IMR-90 (cell line): ENCODE results near the gene NEDD4L. TPM values are rescaled to one million over a fixed set of nuclear protein-coding genes. Genes with fewer than 3 reads are reported as not detected.

Source experiments
- ATAC-seq: fragments of 200-7000 bp; cut with Tn5 transposase; 2 replicates; pipeline ENCODE4 v1.9.1; 2020; ENCODE audit warnings: low read depth, mild to moderate bottlenecking, moderate library complexity
- BruUV-seq: library from RNA; stranded (reverse); fragments of 400-500 nt; replicated peaks from 2 replicates; lab custom pipeline; 2021; lab: Mats Ljungman, UMichigan
- CTCF ChIA-PET: fragments of 300-600 bp; formaldehyde crosslinking; extraction: SDS; loops from one replicate; lab custom pipeline; 2021; ENCODE audit warnings: antibody characterized with exemption; lab: Yijun Ruan, JAX
- POLR2A ChIA-PET: fragments of 300-600 bp; sonication (Branson Sonifier 250); formaldehyde crosslinking; loops from one replicate; lab custom pipeline; 2022; ENCODE audit warnings: antibody characterized with exemption; ENCODE audit not compliant: unreplicated experiment; lab: Charles Lee
- DNase-seq: peaks from one replicate; pipeline ENCODE4 v3.0.0; 2013
- H2AFZ ChIP-seq: replicated peaks from 2 replicates; pipeline ENCODE3; 2013; ENCODE audit warnings: low read length, mild to moderate bottlenecking; ENCODE audit not compliant: poor library complexity
- H2AK5ac ChIP-seq: 2 replicates; pipeline ENCODE4 v1.6.1; 2013; ENCODE audit warnings: low read depth, low read length, inconsistent platforms
- H2AK9ac ChIP-seq: replicated peaks from 2 replicates; pipeline ENCODE3; 2013; ENCODE audit warnings: mild to moderate bottlenecking, low read depth, low read length, moderate library complexity; ENCODE audit not compliant: poor library complexity
- H2BK120ac ChIP-seq: 2 replicates; pipeline ENCODE4 v1.6.1; 2013; ENCODE audit warnings: low read depth, low read length, inconsistent platforms
- H2BK15ac ChIP-seq: 3 replicates; pipeline ENCODE4 v1.6.1; 2013; ENCODE audit warnings: low read depth, low read length, inconsistent platforms
- H2BK20ac ChIP-seq: 2 replicates; pipeline ENCODE4 v1.6.1; 2013; ENCODE audit warnings: low read depth, mild to moderate bottlenecking, inconsistent platforms, low read length, moderate library complexity
- H2BK5ac ChIP-seq: 2 replicates; pipeline ENCODE4 v1.6.1; 2013; ENCODE audit warnings: mild to moderate bottlenecking, low read depth, low read length, inconsistent platforms; ENCODE audit not compliant: poor library complexity, severe bottlenecking
- H3K14ac ChIP-seq: replicated peaks from 2 replicates; pipeline ENCODE4 v1.6.1; 2013; ENCODE audit warnings: low read depth, low read length, inconsistent platforms
- H3K18ac ChIP-seq: 2 replicates; pipeline ENCODE4 v1.6.1; 2013; ENCODE audit warnings: low read depth, low read length, control low read depth
- H3K23ac ChIP-seq: 2 replicates; pipeline ENCODE4 v1.6.1; 2013; ENCODE audit warnings: low read depth, low read length, inconsistent platforms
- H3K27ac ChIP-seq: 2 replicates; pipeline ENCODE4 v1.5.1; 2013; ENCODE audit warnings: mild to moderate bottlenecking, control low read depth, low read length; ENCODE audit not compliant: insufficient read depth
- H3K27me3 ChIP-seq: 2 replicates; pipeline ENCODE4 v1.6.1; 2013; ENCODE audit warnings: low read length; ENCODE audit not compliant: control insufficient read depth, insufficient read depth
- H3K36me3 ChIP-seq: 2 replicates; pipeline ENCODE4 v1.6.1; 2013; ENCODE audit warnings: low read length, mixed read lengths; ENCODE audit not compliant: control insufficient read depth, insufficient read depth
- H3K4ac ChIP-seq: 2 replicates; pipeline ENCODE4 v1.6.1; 2013; ENCODE audit warnings: low read depth, low read length, inconsistent platforms
- H3K4me1 ChIP-seq: 2 replicates; pipeline ENCODE4 v1.6.1; 2013; ENCODE audit warnings: low read length, mixed read lengths; ENCODE audit not compliant: control insufficient read depth, insufficient read depth
- H3K4me2 ChIP-seq: 2 replicates; pipeline ENCODE4 v1.6.1; 2013; ENCODE audit warnings: low read depth, mild to moderate bottlenecking, control low read depth, low read length, moderate library complexity
- H3K4me3 ChIP-seq: 2 replicates; pipeline ENCODE4 v1.5.1; 2013; ENCODE audit warnings: low read depth, mild to moderate bottlenecking, control low read depth, low read length, moderate library complexity; ENCODE audit not compliant: insufficient read depth
- H3K56ac ChIP-seq: 2 replicates; pipeline ENCODE4 v1.6.1; 2013; ENCODE audit warnings: low read length, inconsistent platforms; ENCODE audit not compliant: insufficient read depth; ENCODE audit errors: extremely low read depth
- H3K79me1 ChIP-seq, 2 experiments: 2 replicates each; pipeline ENCODE4 v1.6.1; 2013; ENCODE audit warnings: low read length in 2 of 2, inconsistent platforms in 1 of 2, low read depth in 1 of 2
- H3K9ac ChIP-seq: 2 replicates; pipeline ENCODE4 v1.6.1; 2013; ENCODE audit warnings: low read depth, low read length, control low read depth
- H3K9me1 ChIP-seq: 2 replicates; pipeline ENCODE4 v1.6.1; 2013; ENCODE audit warnings: low read length, inconsistent platforms; ENCODE audit not compliant: insufficient read depth
- H3K9me3 ChIP-seq: 2 replicates; pipeline ENCODE4 v1.6.1; 2013; ENCODE audit warnings: low read length; ENCODE audit not compliant: control insufficient read depth, insufficient read depth
- H4K20me1 ChIP-seq: 2 replicates; pipeline ENCODE4 v1.6.1; 2013; ENCODE audit warnings: low read length, inconsistent platforms; ENCODE audit not compliant: insufficient read depth
- H4K5ac ChIP-seq: 2 replicates; pipeline ENCODE4 v1.6.1; 2013; ENCODE audit warnings: mild to moderate bottlenecking, low read depth, low read length, control low read depth
- H4K8ac ChIP-seq, 2 experiments: 2 replicates each; pipeline ENCODE4 v1.6.1; 2013; ENCODE audit warnings: low read depth in 2 of 2, low read length in 2 of 2, control low read depth in 1 of 2, inconsistent platforms in 1 of 2
- H4K91ac ChIP-seq: 2 replicates; pipeline ENCODE4 v1.6.1; 2013; ENCODE audit warnings: low read depth, low read length, inconsistent platforms; ENCODE audit not compliant: insufficient read depth
- BHLHE40 ChIP-seq: fragments of 150-350 bp; IDR thresholded peaks from 2 replicates; pipeline ENCODE4 v1.6.1; 2016; ENCODE audit warnings: mild to moderate bottlenecking, low read depth, low read length
- CEBPB ChIP-seq: IDR thresholded peaks from 2 replicates; pipeline ENCODE4 v1.6.1; 2012; ENCODE audit warnings: low read depth, low read length, improper control_type of control experiment
- CHD1 ChIP-seq: IDR thresholded peaks from 2 replicates; pipeline ENCODE4 v1.6.1; 2012; ENCODE audit warnings: low read depth, low read length, improper control_type of control experiment
- ELK1 ChIP-seq: fragments of 150-350 bp; IDR thresholded peaks from 2 replicates; pipeline ENCODE4 v1.6.1; 2016; ENCODE audit warnings: low read depth, mild to moderate bottlenecking, low read length, moderate library complexity, borderline replicate concordance
- FOS ChIP-seq: fragments of 150-350 bp; IDR thresholded peaks from 2 replicates; pipeline ENCODE4 v1.6.1; 2016; ENCODE audit warnings: low read depth, low read length
- MAFK ChIP-seq: IDR thresholded peaks from 2 replicates; pipeline ENCODE4 v1.6.1; 2012; ENCODE audit warnings: low read depth, low read length, improper control_type of control experiment
- MAZ ChIP-seq: IDR thresholded peaks from 2 replicates; pipeline ENCODE4 v1.6.1; 2012; ENCODE audit warnings: low read depth, mild to moderate bottlenecking, low read length, improper control_type of control experiment, moderate library complexity, borderline replicate concordance
- MXI1 ChIP-seq: IDR thresholded peaks from 2 replicates; pipeline ENCODE4 v1.6.1; 2012; ENCODE audit warnings: low read depth, mild to moderate bottlenecking, low read length, moderate library complexity, borderline replicate concordance
- NFE2L2 ChIP-seq: fragments of 150-350 bp; IDR thresholded peaks from 2 replicates; pipeline ENCODE4 v1.6.1; 2016; ENCODE audit warnings: low read depth, mild to moderate bottlenecking, low read length
- POLR2A ChIP-seq: IDR thresholded peaks from 2 replicates; pipeline ENCODE4 v1.6.1; 2012; ENCODE audit warnings: mild to moderate bottlenecking, low read depth, low read length
- RCOR1 ChIP-seq: IDR thresholded peaks from 2 replicates; pipeline ENCODE4 v1.6.1; 2012; ENCODE audit warnings: mild to moderate bottlenecking, low read length, improper control_type of control experiment; ENCODE audit not compliant: insufficient replicate concordance
- RFX5 ChIP-seq: IDR thresholded peaks from 2 replicates; pipeline ENCODE4 v1.8.0; 2012; ENCODE audit warnings: low read depth, mild to moderate bottlenecking, low read length, moderate library complexity
- WGBS, 2 experiments: methylation state at CpG; one replicate each; pipeline versions ENCODE4 v1.1.5 to v1.1.7; 2013; ENCODE audit warnings: missing lambda C conversion rate in 2 of 2; ENCODE audit not compliant: insufficient read length in 1 of 2; ENCODE audit errors: extremely low coverage in 2 of 2; 5-methylcytosine and 5-hydroxymethylcytosine counted together
- dilution Hi-C: fragments of 300-500 bp; cut with HindIII; formaldehyde crosslinking; loops from one replicate; pipeline ENCODE4 v1.14.3; 2018; ENCODE audit warnings: low sequenced_read_pairs; ENCODE audit not compliant: unreplicated experiment
- in situ Hi-C: fragments of 300-500 bp; cut with MboI; formaldehyde crosslinking; loops from 3 replicates; pipeline ENCODE4 v1.14.3; 2019; ENCODE audit warnings: low sequenced_read_pairs, inconsistent platforms, mixed read lengths
- intact Hi-C: fragments of 100-400 bp; cut with micrococcal nuclease; formaldehyde crosslinking; loops from 2 replicates; pipeline ENCODE4 v1.10.0; 2022
- polyA plus RNA-seq, 3 experiments: library from polyadenylated mRNA; depleted of rRNA; stranded (reverse); fragments of >200 nt; gene quantifications; 2 replicates each; pipeline ENCODE4 v1.2.3, GENCODE V29; 2012; ENCODE audit warnings: low replicate concordance in 1 of 3
- total RNA-seq: library from RNA; depleted of rRNA; stranded (reverse); fragments of >200 nt; gene quantifications from 2 replicates; pipeline ENCODE4 v1.2.3, GENCODE V29; 2012
- TF ChIP-seq, protein P1 (sequence below): conservative IDR thresholded peaks from 2 replicates; pipeline ENCODE4 v1.5.1; 2012; ENCODE audit warnings: mild to moderate bottlenecking, low read depth, low read length, improper control_type of control experiment
- TF ChIP-seq, protein P2 (sequence below): fragments of 150-350 bp; IDR thresholded peaks from 2 replicates; pipeline ENCODE4 v1.6.1; 2017; ENCODE audit warnings: mild to moderate bottlenecking, antibody characterized with exemption, low read length, low read depth

NEDD4L gene
- total and polyA plus RNA-seq, 2 of the 4 experiments (the other 2 are of a cell fraction): 10.0 to 10.9 TPM

- no peaks in the 10 kb centered on the region; the same call in none of the 2 replicates for H4K20me1 ChIP-seq
- no peak overlapping the region for H4K5ac ChIP-seq
- H4K8ac ChIP-seq: no peak overlapping the region
- 0 out of 4 replicates have a peak, but pooled peaks cover 2 to 5% of the 10 kb centered on the region in 2 experiments for H3K79me1 ChIP-seq
- no peak overlapping the region for H3K9ac ChIP-seq
- no peak overlapping the region for H3K23ac ChIP-seq
- in situ Hi-C loops: no loop called here
- no peak overlapping the region for H2BK20ac ChIP-seq
- no peak overlapping the region for H3K18ac ChIP-seq
- H3K14ac ChIP-seq: no peak overlapping the region
- no peak for DNase-seq
- no peak overlapping the region for H3K4ac ChIP-seq
- no peak overlapping the region for H2AFZ ChIP-seq
- ChIA-PET POLR2A (no interaction called here), CTCF (no interaction called here)
- dilution Hi-C loops: no loop called here
- no peak overlapping the region for H2AK9ac ChIP-seq
- H3K4me1 ChIP-seq: peaks cover 12% of the 10 kb centered on the region
- H3K36me3 ChIP-seq: no peaks in the 10 kb centered on the region
- H3K56ac ChIP-seq: no peak overlapping the region
- H2BK5ac ChIP-seq: no peak overlapping the region
- H2BK120ac ChIP-seq: no peak overlapping the region
- no peak overlapping the region for H2BK15ac ChIP-seq
- no peak for ATAC-seq
- 0 out of 2 replicates have a peak, but pooled peaks cover 2% of the 10 kb centered on the region for H3K9me3 ChIP-seq
- no peak overlapping the region for H3K4me3 ChIP-seq
- no peak overlapping the region for H3K4me2 ChIP-seq
- H4K91ac ChIP-seq: no peak overlapping the region
- H3K9me1 ChIP-seq: peaks cover 13% of the 10 kb centered on the region
- no peak overlapping the region for H2AK5ac ChIP-seq
- WGBS, 2 experiments: no CpG with 5 or more reads among the region's 8 CpGs
- no peaks in the 10 kb centered on the region for H3K27me3 ChIP-seq
- H3K27ac ChIP-seq: no peak overlapping the region
- BruUV-seq: no TSS peak
- intact Hi-C loops: loop anchor here (5.0 kb wide), 1 partner anchor 183 kb away; no protein-coding TSS in a partner anchor
- TF ChIP-seq FOS: no peak
- TF ChIP-seq MAFK: no peak
- no peak for TF ChIP-seq RCOR1
- TF ChIP-seq, protein P1, sequence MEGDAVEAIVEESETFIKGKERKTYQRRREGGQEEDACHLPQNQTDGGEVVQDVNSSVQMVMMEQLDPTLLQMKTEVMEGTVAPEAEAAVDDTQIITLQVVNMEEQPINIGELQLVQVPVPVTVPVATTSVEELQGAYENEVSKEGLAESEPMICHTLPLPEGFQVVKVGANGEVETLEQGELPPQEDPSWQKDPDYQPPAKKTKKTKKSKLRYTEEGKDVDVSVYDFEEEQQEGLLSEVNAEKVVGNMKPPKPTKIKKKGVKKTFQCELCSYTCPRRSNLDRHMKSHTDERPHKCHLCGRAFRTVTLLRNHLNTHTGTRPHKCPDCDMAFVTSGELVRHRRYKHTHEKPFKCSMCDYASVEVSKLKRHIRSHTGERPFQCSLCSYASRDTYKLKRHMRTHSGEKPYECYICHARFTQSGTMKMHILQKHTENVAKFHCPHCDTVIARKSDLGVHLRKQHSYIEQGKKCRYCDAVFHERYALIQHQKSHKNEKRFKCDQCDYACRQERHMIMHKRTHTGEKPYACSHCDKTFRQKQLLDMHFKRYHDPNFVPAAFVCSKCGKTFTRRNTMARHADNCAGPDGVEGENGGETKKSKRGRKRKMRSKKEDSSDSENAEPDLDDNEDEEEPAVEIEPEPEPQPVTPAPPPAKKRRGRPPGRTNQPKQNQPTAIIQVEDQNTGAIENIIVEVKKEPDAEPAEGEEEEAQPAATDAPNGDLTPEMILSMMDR: no peak
- TF ChIP-seq MAZ: no peak
- TF ChIP-seq MXI1: no peak
- no peak for TF ChIP-seq BHLHE40
- TF ChIP-seq ELK1: no peak
- TF ChIP-seq NFE2L2: no peak
- no peak for TF ChIP-seq POLR2A
- no peak for TF ChIP-seq CHD1
- TF ChIP-seq RFX5: no peak
- TF ChIP-seq CEBPB: no peak
- TF ChIP-seq, protein P2, sequence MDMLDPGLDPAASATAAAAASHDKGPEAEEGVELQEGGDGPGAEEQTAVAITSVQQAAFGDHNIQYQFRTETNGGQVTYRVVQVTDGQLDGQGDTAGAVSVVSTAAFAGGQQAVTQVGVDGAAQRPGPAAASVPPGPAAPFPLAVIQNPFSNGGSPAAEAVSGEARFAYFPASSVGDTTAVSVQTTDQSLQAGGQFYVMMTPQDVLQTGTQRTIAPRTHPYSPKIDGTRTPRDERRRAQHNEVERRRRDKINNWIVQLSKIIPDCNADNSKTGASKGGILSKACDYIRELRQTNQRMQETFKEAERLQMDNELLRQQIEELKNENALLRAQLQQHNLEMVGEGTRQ: no peak
Observed at GRCh38 chr18:58139459-58140386, 95.7 kb downstream of the NEDD4L start.
